Kidney capillary endothelial cell (primary cell): ENCODE measurements around the gene HOMEZ.
"Not testable (repeated sequence)": the region's sequence is repeated elsewhere in the genome, so short reads cannot be mapped to it uniquely, and the experiment has no call there.

Experiments
- DNase-seq: peaks from one replicate; pipeline ENCODE4 v3.0.0-alpha.2; 2018; ENCODE audit warnings: low spot score

Gene HOMEZ

GRCh38 chr14:23281247-23281646 lies 4.7 kb downstream of the HOMEZ start:
- no peak for DNase-seq

DNA sequence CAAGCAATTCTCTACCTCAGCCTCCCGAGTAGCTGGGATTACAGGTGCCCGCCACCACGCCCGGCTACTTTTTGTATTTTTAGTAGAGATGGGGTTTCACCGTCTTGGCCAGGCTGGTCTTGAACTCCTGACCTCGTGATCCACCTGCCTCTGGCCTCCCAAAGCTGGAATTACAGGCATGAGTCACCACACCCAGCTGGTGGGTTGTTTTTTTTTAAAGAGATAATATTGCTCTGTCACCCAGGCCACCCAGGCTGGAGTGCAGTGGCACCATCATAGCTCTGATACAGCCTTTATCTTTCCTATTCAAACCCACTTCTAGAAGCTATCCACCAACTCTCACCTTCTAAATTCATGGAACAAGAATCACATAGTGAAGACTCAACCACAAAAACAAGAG lies 8.0 kb downstream of the HOMEZ start:
- DNase-seq = not testable (repeated sequence)

GRCh38 chr14:23277189-23277588 lies 8.7 kb downstream of the HOMEZ start:
- no peak for DNase-seq

- no peak for DNase-seq
Measured at GRCh38 chr14:23275412-23275811, 10.5 kb downstream of the HOMEZ start.

DNA sequence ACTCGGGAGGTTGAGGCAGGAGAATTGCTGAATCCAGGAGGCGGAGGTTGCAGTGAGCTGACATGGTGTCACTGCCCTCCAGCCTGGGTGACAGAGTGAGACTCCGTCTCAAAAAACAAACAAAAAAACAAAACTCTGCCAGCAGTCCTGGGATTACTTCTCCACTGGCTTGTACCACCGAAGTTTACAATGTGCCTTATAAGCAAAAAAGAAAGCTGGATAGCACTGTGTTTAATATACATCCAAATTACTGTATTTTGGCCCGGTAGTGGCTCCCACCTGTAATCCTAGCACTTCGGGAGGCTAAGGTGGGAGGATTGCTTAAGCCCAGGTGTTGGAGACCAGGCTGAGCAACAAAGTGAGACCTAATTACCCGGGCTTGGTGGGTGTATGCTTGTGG lies 16.7 kb downstream of the HOMEZ start:
- no peak for DNase-seq

- DNase-seq = not testable (repeated sequence)
Measured at GRCh38 chr14:23260849-23261248, 25.1 kb downstream of the HOMEZ start.

DNA sequence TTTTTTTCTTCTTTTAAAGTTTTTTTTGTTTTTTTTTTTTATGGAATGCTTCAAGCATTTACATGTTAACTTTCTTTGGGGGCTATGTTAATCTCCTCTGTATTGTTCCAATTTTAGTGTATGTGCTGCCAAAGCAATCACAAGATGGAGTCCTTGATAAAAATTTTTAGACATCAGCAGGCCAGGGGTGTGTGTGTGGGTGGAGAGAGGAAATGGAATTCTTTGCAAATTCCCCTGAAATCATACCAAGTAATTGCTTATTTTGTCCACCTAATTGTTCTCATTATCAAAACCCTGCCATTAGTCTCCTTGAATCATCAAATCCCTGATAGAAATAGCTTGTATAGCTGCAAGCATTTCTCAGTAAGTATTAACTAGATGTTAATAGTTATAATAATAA lies 26.5 kb downstream of the HOMEZ start:
- DNase-seq = no peak

- DNase-seq = no peak
Measured at GRCh38 chr14:23258256-23258655, 27.7 kb downstream of the HOMEZ start.

DNA sequence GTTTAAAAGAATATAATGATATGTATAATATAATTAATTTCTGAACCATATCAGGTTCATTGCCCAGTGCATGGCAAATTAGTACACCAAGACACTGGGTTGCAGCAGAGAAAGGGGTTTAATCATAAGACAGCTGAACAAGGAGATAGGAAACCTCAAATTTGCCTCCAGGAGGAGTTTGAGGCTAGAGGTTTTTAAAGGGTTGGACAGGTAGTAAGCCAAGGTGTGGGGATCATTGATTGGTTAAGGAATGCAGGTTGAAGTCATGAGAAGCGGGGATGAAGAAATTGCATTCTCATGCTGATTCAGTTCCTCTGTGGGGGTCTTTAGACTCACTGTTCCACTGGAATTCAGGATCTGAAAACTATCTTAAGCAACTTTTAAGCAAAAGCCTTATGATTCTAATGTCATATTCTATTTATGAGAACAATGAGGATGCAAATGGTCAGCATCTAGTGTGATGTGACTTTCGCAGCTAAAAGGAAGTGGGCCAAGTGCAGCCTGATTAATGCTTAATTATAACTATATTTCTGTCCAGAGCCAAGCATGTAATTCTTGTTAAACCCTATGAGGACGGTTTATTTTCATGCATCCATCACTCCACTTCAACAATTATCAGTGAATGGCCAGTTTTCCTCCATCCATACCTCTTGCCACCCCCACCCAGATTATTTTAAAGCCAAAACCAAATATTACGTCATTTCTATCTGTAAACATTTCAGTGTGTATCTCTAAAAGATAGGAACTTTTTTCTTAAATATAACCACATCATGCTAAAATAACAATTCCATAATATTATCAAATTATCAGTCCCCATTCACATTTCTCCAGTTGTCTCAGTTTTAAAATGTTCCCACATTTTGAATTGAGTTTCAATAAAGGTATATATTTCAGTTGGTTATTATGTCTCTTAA lies 33.3 kb downstream of the HOMEZ start:
- DNase-seq = no peak

GRCh38 chr14:23252006-23252405 lies 33.9 kb downstream of the HOMEZ start:
- DNase-seq = no peak

DNA sequence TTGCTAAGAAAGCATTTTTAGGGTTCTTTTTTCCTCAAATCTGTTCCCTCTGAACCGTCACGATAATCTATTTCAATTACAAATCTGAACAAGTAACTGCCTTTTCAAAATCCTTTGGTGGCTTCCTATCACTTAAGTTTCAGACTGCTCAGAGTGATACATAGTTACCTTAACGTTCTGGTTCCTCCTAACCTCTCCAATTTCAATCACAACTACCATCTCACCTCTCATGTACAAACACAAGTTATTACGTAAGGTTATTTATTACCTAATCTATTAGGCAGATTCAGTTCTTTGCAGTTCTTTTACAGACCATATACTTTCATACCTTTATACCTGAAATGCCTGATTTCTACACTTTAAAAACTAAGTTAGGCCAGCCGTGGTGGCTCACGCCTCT lies 36.1 kb downstream of the HOMEZ start:
- no peak for DNase-seq

DNA sequence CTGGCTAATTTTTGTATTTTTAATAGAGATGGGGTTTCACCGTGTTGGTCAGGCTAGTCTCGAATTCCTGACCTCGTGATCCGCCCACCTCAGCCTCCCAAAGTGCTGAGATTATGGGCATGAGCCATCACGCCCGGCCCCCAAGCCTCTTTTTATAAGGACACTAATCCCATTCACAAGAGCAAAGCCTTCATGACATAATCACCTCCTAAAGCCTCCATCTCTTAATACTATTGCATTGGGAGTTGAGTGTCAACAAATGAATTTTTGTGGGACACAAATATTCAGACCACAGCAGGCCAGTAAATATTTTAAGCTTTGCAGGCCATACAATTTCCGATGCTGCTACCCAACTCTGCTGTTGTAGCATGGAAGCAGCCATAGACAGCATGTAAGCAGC lies 37.3 kb downstream of the HOMEZ start:
- DNase-seq = no peak

DNA sequence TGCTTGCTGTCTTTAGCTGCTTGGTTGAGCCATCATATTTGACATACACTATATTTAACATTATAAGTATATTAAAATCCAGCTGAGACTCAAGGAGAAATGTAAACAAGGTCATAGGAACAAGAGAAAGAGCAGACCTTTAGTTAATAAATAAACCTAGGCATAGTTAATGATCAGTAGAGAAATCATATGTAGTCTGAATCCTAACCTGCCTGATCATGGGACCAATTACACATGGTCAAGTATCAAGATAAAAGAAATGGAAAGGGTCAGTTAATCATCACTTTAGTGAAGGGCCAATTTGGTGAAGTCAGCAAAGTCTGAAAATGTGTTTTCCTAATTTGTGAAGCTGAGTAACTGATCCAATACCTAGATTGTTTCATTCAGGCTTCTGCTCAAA lies 40.6 kb downstream of the HOMEZ start:
- DNase-seq = no peak

GRCh38 chr14:23243066-23243465 lies 42.9 kb downstream of the HOMEZ start:
- no peak for DNase-seq

DNA sequence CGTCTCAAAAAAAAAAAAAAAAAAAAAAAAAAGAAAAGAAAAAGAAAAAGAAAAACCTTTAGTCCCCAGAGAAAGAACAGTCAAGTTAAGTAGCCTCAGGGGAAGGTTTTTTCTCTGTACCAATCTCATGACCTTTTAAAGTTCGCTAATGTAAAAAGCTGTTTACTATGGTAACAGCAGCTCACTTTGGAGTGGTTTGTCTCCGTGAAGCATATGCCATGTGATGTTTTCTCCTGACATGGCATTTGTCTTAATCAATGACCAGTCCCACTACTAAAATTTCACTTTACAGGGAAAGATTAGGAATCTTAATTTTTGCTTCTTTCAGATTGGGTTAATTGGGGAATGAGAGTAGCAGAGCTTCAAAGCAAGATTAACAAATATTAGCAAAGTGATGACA lies 43.9 kb downstream of the HOMEZ start:
- no peak for DNase-seq

DNA sequence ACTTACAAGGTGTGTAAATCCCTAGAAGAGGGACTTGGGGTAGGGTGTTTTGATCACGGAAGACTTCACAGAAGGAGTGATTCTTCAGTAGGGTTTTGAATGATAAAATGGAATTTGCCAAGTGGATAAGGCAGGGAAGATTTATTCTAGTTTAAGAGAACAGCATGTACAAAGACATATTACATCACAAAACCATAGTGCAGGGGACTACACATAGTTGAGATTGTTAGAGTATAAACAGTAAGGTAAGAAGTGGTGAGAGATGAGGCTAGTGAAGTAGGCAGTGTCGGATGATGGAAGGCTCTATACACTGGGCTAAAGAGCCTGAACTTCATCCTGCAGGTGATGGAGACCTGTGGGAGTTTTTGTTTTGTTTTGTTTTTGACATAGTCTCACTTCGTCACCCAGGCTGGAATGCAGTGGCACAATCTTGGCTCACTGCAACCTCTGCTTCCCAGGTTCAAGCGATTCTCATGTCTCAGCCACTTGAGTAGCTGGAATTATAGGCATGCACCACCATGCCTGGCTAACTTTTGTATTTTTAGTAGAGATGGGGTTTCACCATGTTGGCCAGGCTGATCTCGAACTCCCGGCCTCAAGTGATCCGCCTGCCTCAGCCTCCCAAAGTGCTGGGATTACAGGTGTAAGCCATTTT lies 44.7 kb downstream of the HOMEZ start:
- DNase-seq = not testable (repeated sequence)

GRCh38 chr14:23240661-23241060 lies 45.3 kb downstream of the HOMEZ start:
- no peak for DNase-seq

DNA sequence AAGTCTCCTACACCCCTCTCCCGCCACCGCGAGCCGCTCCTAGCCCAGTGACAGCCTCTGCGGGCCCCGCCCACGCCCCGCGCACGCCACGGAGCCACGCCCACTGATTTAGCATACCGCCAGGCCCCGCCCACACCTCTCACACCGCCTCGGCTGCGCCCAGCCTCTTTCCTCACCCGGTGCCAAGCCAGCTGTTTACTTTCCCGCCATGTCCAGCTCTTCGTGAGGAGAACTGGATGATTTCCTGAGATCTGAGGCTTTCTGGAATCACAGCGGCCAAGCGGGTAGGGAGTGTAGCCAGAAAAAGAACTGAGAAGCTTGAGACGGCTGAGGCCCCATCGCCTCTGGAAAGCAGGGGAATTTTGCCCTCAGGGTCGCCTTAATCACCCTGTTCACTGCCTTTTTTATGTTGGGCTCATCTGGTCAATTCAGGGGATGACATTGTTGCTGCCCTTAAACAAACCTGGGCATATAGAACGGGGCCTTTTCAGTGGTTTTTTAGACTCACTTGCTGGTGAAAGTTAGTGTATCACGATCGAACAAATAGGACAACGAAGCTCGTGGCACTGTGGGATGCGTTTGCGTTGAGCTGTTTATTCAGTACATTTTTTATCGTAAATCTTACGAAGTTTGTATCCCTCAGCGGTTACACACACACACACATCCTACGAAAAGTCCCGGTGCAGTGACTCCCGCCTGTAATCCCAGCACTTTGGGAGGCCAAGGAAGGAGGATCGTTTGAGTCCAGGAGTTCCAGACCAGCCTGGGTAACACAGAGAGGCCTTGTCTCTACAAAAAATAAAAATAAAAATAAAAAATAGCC lies 47.9 kb downstream of the HOMEZ start, which contains the start of gene RNF212B:
Gene RNF212B (plus strand): TSS at position 165 of the 823 bp plus-strand sequence. CDS start 2,410 bp downstream, outside the sequence.
- peak; percentile 54 for DNase-seq

DNA sequence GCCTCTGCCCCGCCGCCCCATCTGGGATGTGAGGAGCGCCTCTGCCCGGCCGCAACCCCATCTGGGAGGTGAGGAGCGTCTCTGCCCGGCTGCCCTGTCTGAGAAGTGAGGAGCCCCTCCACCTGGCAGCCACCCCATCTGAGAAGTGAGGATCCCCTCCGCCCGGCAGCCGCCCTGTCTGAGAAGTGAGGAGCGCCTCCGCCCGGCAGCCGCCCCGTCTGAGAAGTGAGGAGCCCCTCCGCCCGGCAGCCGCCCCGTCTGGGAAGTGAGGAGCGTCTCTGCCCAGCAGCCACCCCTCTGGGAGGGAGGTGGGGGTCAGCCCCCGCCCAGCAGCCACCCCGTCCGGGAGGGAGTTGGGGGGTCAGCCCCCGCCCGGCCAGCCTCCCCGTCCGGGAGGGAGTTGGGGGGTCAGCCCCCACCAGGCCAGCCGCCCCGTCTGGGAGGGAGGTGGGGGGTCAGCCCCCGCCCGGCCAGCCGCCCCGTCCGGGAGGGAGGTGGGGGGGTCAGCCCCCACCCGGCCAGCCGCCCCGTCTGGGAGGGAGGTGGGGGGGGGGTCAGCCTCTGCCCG lies 53.6 kb downstream of the HOMEZ start:
- DNase-seq = not testable (repeated sequence)

DNA sequence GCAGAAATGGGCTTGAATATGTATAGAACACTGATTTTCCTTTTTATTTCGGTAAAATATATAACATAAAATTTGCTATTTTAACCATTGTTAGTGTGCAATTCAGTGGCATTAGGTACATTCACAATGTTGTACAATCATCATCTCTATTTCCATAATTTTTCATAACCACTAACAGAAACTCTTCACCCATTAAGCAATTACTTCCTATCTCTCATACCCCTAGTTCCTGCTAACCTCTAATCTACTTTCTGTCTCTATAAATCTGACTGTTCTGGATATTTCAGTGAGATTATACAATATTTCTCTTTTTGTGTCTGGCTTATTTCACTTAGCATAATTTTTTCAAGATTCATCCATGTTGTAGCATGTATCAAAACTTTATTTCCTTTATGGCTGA lies 57.1 kb downstream of the HOMEZ start:
- no peak for DNase-seq

- no peak for DNase-seq
Measured at GRCh38 chr14:23227566-23227965, 58.4 kb downstream of the HOMEZ start.

- not testable (repeated sequence) for DNase-seq
Measured at GRCh38 chr14:23224958-23225357, 61.0 kb downstream of the HOMEZ start.
